Neural progenitor cell (in vitro differentiated cells): ENCODE measurements around the gene NUFIP1.
"Not testable (repeated sequence)": the region's sequence is repeated elsewhere in the genome, so short reads cannot be mapped to it uniquely, and the experiment has no call there.

Source experiments
- EZH2phosphoT487 ChIP-seq: fragments of 200-600 bp; sonication (generic); IDR thresholded peaks from 2 replicates; pipeline ENCODE4 v1.6.1; 2017; ENCODE audit warnings: antibody characterized with exemption
- TF ChIP-seq, protein P1 (sequence below): fragments of 200-600 bp; sonication (generic); IDR thresholded peaks from 2 replicates; pipeline ENCODE4 v1.5.1; 2017; ENCODE audit warnings: antibody characterized with exemption, mild to moderate bottlenecking

DNA sequence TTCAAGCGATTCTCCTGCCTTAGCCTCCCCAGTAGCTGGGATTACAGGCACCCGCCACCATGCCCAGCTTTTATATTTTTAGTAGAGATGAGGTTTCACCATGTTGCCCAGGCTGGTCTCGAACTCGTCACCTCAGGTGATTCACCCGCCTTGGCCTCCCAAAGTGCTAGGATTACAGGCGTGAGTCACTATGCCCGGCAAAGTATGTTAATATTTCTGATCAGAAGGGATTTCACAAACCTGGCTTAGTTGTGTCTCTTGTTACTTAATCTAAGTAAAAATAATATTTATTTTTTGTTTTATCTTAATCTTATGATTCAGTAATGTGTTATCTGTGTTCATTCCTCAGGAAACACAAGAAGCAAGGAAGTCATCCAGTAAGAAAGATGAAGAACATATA, 30.7 kb upstream of the NUFIP1 start:
- TF ChIP-seq, protein P1, sequence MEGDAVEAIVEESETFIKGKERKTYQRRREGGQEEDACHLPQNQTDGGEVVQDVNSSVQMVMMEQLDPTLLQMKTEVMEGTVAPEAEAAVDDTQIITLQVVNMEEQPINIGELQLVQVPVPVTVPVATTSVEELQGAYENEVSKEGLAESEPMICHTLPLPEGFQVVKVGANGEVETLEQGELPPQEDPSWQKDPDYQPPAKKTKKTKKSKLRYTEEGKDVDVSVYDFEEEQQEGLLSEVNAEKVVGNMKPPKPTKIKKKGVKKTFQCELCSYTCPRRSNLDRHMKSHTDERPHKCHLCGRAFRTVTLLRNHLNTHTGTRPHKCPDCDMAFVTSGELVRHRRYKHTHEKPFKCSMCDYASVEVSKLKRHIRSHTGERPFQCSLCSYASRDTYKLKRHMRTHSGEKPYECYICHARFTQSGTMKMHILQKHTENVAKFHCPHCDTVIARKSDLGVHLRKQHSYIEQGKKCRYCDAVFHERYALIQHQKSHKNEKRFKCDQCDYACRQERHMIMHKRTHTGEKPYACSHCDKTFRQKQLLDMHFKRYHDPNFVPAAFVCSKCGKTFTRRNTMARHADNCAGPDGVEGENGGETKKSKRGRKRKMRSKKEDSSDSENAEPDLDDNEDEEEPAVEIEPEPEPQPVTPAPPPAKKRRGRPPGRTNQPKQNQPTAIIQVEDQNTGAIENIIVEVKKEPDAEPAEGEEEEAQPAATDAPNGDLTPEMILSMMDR: not testable (repeated sequence)
- TF ChIP-seq EZH2phosphoT487: not testable (repeated sequence)
